ENCODE data around the gene GNAO1. TPM values are rescaled to one million over a fixed set of nuclear protein-coding genes. Genes with fewer than 3 reads are reported as not detected.

GNAO1 gene
- total RNA-seq, 1 experiment from 2014 or later, result not detected

DNA sequence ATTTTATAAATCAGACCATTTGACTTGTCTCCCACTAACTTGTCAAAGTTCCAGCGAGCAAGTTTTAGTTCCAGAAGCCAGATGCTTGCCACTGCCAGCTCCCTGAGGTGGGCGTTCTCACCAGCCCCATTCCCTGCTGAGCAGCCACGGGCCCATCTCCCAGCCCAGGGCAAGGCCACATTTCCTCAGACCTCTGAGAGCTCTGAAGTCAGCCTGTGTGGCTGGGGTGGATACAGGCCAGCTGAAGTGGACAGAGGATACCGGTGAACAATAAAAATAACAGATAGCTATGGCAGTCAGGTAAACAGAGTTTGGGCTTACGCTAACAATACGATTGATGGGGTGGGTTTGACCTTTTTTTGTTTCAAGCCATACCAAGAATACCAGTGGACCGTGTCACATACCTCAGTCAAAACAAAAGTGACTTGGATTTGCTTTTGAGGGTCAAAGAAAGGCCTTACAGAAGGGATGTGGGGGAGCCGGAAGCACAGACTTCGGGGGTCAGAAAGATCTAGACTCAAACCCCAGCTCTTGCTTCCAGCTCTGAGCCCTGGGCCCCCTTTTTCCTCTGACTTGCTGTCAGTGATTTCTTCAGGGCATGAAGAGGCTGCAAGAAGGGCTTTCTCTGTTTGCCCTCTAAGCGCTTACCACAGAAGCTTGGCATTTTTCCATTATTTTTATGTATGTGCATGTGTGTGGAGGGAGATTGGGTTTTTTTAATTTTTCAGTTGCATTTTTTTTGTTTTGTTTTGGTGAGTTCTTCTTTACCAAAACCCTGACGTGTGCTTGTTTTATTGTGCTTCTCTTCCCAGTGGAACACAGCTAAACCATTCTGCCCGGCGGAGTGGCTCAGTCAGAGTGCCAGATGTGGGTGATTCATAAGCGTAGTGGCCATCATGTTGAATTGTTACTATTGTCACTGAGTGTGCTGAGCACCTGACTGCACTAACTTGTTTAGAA, 109.9 kb downstream of the GNAO1 start:
- no peak for TF ChIP-seq EZH2phosphoT487 (IDR thresholded peaks at IDR 0.05; ENCODE audit: borderline replicate concordance, low read length)
- TF ChIP-seq, protein P1, sequence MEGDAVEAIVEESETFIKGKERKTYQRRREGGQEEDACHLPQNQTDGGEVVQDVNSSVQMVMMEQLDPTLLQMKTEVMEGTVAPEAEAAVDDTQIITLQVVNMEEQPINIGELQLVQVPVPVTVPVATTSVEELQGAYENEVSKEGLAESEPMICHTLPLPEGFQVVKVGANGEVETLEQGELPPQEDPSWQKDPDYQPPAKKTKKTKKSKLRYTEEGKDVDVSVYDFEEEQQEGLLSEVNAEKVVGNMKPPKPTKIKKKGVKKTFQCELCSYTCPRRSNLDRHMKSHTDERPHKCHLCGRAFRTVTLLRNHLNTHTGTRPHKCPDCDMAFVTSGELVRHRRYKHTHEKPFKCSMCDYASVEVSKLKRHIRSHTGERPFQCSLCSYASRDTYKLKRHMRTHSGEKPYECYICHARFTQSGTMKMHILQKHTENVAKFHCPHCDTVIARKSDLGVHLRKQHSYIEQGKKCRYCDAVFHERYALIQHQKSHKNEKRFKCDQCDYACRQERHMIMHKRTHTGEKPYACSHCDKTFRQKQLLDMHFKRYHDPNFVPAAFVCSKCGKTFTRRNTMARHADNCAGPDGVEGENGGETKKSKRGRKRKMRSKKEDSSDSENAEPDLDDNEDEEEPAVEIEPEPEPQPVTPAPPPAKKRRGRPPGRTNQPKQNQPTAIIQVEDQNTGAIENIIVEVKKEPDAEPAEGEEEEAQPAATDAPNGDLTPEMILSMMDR (conservative IDR thresholded peaks at IDR 0.05; ENCODE audit: low read depth, low read length), result no peak
- TF ChIP-seq EZH2 (IDR thresholded peaks at IDR 0.05; ENCODE audit: low read length, unreplicated experiment), result no peak
- BruUV-seq (replicated peaks), result no TSS peak
- ATAC-seq, result no peak; the same call in 1 of the 2 replicates
- H3K27ac ChIP-seq (ENCODE audit: low read length), result no peak overlapping the region
- H3K9me3 ChIP-seq (ENCODE audit: low read length), result no peaks in the 10 kb centered on the region
- no peak overlapping the region for H3K4me2 ChIP-seq (ENCODE audit: low read length)
- H4K20me1 ChIP-seq (ENCODE audit: low read length), result no peaks in the 10 kb centered on the region
- no peaks in the 10 kb centered on the region for H3K36me3 ChIP-seq (ENCODE audit: low read depth, low read length)
- H3K27me3 ChIP-seq (ENCODE audit: low read length), result peaks cover 32% of the 10 kb centered on the region
- POLR2A ChIA-PET (ENCODE audit: unreplicated experiment), result no interaction called here
- H3F3A ChIP-seq (ENCODE audit: low read length, unreplicated experiment), result no peaks in the 10 kb centered on the region
- no peak overlapping the region for H3K9ac ChIP-seq (ENCODE audit: low read length)
- H3K9me2 ChIP-seq (replicated peaks; ENCODE audit: low read length), result no peaks in the 10 kb centered on the region
- no peaks in the 10 kb centered on the region for H3K4me1 ChIP-seq (ENCODE audit: insufficient read depth, low read length)
- peak; percentile 13 for DNase-seq
- intact Hi-C loops (cut with micrococcal nuclease), result no loop called here
- H2AFZ ChIP-seq (ENCODE audit: low read length), result no peak overlapping the region
- no peak overlapping the region for H3K4me3 ChIP-seq (ENCODE audit: low read length)
- CTCF ChIA-PET, result no interaction called here
- H3K79me2 ChIP-seq (ENCODE audit: low read length), result no peaks in the 10 kb centered on the region

DNA sequence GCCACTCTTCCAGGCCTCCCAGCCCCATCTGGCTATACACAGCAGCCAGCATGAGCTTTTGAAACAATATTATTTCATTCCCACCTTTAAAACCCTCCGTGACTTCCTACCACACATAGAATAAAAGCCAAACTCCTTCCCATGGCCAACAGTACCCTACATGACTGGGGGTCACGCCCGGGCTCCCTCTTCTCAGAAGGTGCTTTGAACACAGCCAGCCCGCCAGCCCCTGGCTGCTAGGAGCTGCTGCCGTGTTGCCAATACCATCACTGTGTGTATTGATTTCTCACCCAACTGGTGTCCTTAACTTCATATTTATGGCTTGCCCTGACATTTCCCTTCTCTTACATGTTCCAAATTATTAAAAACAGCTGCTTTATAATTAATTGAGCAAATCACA, 111.2 kb downstream of the GNAO1 start:
- Histone ChIP-seq H3K27ac (ENCODE audit: low read length) (no peak overlapping the region), H2AFZ (ENCODE audit: low read length) (no peak overlapping the region), H3K4me2 (ENCODE audit: low read length) (no peak overlapping the region), H3K4me1 (ENCODE audit: insufficient read depth, low read length) (no peaks in the 10 kb centered on the region), H3K9me3 (ENCODE audit: low read length) (no peaks in the 10 kb centered on the region), H3K36me3 (ENCODE audit: low read depth, low read length) (no peaks in the 10 kb centered on the region), H4K20me1 (ENCODE audit: low read length) (no peaks in the 10 kb centered on the region), H3K9me2 (replicated peaks; ENCODE audit: low read length) (no peaks in the 10 kb centered on the region), H3F3A (ENCODE audit: low read length, unreplicated experiment) (no peaks in the 10 kb centered on the region), H3K4me3 (ENCODE audit: low read length) (no peak overlapping the region), H3K9ac (ENCODE audit: low read length) (no peak overlapping the region), H3K27me3 (ENCODE audit: low read length) (peaks cover 33% of the 10 kb centered on the region), H3K79me2 (ENCODE audit: low read length) (no peaks in the 10 kb centered on the region)
- no TSS peak for BruUV-seq (replicated peaks)
- ChIA-PET CTCF (no interaction called here), POLR2A (ENCODE audit: unreplicated experiment) (no interaction called here)
- no peak for ATAC-seq
- TF ChIP-seq EZH2 (IDR thresholded peaks at IDR 0.05; ENCODE audit: low read length, unreplicated experiment) (no peak), EZH2phosphoT487 (IDR thresholded peaks at IDR 0.05; ENCODE audit: borderline replicate concordance, low read length) (no peak)
- TF ChIP-seq, protein P1 (conservative IDR thresholded peaks at IDR 0.05; ENCODE audit: low read depth, low read length), result no peak
- intact Hi-C loops (cut with micrococcal nuclease), result no loop called here
- DNase-seq, result no peak

All from PC-3 (cell line).